K562 treated with DMSO at 1 percent for 24 hours (cell line): ENCODE data around the gene ZNF30. TPM values are rescaled to one million over a fixed set of nuclear protein-coding genes. Genes with fewer than 3 reads are reported as not detected.

Source experiments
- total RNA-seq: library from RNA; unstranded; fragments of 300-600 nt; gene quantifications from 2 replicates; pipeline ENCODE4 v1.2.3, GENCODE V29; 2022; ENCODE audit warnings: low read depth; ENCODE audit not compliant: insufficient read depth

ZNF30 gene
- total RNA-seq: 3.4 and 4.3 TPM in 2 replicates

DNA sequence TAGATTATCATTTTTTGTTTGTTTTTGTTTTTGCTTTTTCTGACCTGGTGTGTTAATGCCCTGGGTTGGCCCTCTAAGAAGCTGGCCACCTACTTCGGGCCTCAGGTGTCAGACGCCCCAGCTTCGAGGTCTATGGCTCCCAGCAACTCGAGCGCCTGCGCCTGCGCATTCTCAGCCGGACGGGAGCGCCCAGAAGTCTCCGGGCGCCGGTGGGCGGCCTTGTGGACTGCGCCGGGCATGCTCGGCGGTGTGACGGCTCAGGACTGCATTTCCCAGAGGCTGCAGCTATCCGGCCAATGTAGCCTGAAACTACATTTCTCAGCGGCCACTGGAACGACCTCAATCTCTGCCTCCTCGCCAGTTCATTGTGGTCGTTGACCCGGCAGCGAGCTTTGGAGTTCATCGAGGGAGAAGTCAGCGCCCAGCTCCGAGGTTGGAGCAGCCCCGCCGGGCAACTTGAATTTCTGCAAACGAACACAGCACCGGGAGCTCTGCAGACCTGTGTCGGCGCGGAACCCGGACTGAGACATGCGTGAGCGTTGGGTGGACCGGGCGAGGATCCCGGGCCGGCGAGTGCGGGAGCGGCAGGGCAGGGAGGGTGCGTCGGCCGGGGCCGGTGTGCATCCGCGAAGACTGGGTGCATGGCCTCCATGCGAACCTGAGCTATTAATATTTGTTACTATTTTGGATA is at the start of gene ZNF30:
Gene ZNF30 (plus strand): TSS at position 219 of the 691 bp plus-strand sequence. CDS start 3,045 bp downstream, outside the sequence.

DNA sequence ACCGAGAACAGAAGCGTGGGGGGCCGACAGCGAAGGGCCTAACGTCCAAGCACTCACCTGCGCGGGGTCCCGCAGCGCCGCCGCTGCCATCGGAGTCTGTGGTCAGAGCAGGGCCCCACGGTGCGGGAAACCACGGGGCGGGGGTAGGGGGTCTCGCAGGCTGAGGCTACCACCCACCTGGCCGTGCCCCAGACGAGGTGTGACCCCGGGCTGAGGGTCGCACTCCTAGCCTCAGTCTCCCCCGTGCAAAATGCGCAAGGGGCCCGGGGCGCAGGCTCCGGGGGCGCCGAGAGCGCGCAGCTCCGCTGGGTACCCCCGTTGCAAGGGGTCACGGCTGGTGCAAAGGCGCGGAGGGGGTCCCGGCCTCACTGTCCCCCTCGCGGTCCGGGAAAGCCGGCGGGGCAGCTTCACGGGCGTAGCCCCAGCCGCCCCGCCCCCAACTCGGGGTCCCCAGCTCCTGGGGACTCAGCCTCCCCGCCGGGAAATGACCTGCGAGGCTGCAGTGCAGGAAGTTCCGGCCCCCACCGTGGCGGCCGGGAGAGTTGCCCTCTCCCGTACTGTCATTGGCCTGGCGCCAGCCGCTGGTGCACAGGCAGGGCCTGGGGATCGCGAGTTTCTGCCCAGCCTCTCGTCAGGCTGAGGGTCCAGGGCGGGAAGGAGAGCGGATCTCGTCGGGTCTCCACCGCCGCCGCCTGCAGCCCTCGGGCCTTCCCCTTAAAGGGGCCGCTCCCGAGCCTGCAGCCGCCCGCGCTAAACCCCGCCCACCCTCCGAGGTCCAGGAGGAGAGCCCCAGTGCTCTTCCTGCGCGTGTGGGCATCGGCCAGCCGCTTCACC is 37.1 kb downstream of the ZNF30 start, which contains the start of gene ZNF792:
Gene ZNF792 (minus strand): TSS at position 657 of the 834 bp plus-strand sequence. CDS start 567 bp downstream, at position 90.

Other genes starting within 250 kb of the ZNF30 start
- not detected in 2 replicates for gene SCGB2B2, start 249.7 kb upstream of the ZNF30 start, total RNA-seq
- 0.41 and 0.42 TPM in 2 replicates for gene ZNF302, start 249.2 kb upstream of the ZNF30 start, total RNA-seq
- 4.5 and 13.2 TPM in 2 replicates for gene ZNF181, start 192.7 kb upstream of the ZNF30 start, total RNA-seq
- 4.6 and 6.9 TPM in 2 replicates for gene ZNF599, start 153.7 kb upstream of the ZNF30 start, total RNA-seq
- gene ZNF792, start 37.3 kb downstream of the ZNF30 start, total RNA-seq: 6.0 and 7.3 TPM in 2 replicates
- 102 and 106 TPM in 2 replicates for gene GRAMD1A, start 73.4 kb downstream of the ZNF30 start, total RNA-seq
- gene SCN1B, start 103.6 kb downstream of the ZNF30 start, total RNA-seq: 6.6 and 6.7 TPM in 2 replicates
- gene HPN, start 114.8 kb downstream of the ZNF30 start, total RNA-seq: 1.6 and 2.7 TPM in 2 replicates
- gene FXYD3, start 188.9 kb downstream of the ZNF30 start, total RNA-seq: not detected in 2 replicates
- gene LGI4, start 208.2 kb downstream of the ZNF30 start, total RNA-seq: 0.39 and 0.86 TPM in 2 replicates
- not detected in 2 replicates for gene FXYD1, start 211.9 kb downstream of the ZNF30 start, total RNA-seq
- 0.39 TPM in 1 of 2 replicates, not detected in the other for gene FXYD7, start 216.4 kb downstream of the ZNF30 start, total RNA-seq
- gene FXYD5, start 227.8 kb downstream of the ZNF30 start, total RNA-seq: 292 and 341 TPM in 2 replicates